ENCODE data around the gene FRMD4A.

FRMD4A gene

DNA sequence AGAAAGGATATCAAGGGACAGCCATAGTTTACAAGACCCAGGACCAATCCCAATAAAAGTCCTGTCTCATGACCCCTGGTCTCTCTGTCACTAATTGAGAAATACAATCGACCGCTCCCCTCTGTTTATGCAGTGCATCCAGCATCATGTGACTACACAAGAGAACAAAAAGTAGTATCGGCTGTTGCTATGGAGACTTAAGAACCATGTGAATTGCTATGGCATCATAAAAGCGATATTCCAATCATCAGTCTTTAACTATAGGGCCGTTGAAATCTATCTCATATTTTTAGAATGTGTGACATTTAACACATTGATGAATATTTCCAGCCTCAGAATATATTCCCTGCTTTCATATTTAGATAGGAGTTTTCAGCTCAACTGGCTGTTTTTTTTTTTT lies 139.3 kb downstream of the FRMD4A start:
- DNase-seq (ENCODE audit: low read depth, low spot score), result no peak

DNA sequence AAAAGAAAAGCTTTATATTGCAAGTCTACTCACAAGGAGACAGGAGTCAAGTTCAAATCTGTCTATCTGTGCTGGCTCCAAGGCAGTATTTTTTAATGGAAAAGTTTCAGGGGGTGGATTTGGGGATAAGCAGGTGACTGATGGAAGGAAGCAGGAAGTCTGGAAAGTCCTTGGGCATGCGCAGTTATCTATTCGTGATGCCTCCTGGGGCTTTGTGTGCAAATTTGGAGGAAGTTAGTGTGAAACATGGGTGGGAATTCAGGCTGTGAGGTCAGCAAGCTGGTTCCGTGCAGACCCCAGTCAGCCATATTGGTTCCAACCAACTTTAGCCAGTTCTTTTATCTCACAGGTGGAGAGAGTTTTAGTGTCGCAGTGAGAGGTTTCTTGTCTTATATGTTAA lies 140.0 kb downstream of the FRMD4A start:
- DNase-seq (ENCODE audit: low read depth, low spot score), result no peak

DNA sequence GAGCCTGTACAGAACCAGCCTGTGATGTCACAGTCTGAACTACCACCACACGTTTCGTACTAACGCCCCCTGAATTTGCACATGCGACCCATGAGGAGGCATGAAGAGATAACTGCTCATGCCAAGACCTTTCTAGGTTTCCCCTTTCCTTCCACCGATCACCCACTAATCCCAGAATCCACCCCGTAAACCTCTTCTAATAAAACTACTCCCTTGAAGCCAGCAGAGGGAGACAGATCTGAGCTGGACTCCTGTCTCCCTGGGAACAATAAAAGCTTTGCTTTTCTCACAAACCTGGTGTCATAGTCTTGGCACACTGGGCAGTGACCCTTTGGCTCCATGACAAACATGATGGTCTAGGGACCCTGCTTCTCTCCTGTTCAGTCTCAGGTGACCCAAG lies 144.5 kb downstream of the FRMD4A start:
- DNase-seq (ENCODE audit: low read depth, low spot score), result no peak

- DNase-seq (ENCODE audit: low read depth, low spot score), result peak; percentile 9
These were observed 145.2 kb downstream of the FRMD4A start for GRCh38 chr10:14185316-14186045.

DNA sequence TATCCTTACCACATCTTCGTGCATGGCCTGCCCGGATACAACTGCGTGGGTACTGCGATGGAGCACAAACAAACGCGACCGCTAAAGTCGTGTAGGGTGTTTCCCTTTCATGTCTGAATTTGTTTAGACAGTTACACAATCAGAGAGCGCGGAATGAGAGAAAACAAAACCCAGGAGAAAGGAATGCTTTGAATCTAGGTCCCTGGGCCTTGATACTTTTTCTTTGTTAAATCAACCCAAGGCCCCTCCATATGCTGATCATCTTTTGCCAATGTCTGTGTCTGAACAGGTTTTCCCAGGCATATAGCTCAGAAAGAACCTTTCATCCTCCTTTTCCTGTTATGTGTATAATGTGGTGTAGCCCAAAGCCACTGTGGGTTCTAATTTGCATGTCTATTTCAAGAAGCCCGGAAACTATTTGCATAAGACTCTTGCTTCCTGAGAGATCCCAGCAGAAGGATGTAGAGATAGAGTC lies 145.8 kb downstream of the FRMD4A start:
- no peak for DNase-seq (ENCODE audit: low read depth, low spot score)

DNA sequence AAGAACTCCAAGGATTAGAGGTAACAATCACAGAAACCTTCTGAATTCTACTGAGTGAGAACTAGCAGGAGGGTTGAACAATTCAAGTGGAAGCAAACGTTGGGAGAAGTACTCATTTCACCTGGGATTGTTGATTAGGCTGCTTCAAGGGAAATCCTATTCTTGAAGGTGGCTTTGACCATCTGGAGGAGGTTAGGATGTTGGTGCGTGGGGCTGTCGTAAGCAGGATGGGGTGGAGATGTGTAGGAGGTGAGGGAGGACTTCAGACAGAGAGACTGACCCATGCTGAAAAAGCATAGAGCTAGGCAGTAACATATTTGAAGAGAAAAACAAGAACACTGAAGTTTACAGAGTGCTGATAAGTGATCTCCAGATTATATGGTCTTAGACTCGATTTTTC lies 147.9 kb downstream of the FRMD4A start:
- DNase-seq (ENCODE audit: low read depth, low spot score), result no peak

DNA sequence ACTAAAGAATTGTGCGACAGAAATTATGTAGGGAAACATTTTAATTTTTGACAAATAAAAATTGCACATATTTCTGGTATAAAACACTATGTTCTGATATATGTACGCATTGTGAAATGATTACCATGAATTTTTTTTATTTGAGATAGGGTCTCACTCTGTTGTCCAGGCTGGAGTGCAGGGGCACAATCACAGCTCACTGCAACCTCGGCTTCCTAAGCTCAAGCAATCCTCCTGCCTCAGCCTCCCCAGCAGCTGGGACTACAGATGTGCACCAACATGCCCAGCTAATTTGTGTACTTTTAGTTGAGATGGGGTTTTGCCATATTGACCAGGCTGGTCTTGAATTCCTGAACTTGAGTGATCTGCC lies 149.2 kb downstream of the FRMD4A start:
- no peak for DNase-seq (ENCODE audit: low read depth, low spot score)

DNA sequence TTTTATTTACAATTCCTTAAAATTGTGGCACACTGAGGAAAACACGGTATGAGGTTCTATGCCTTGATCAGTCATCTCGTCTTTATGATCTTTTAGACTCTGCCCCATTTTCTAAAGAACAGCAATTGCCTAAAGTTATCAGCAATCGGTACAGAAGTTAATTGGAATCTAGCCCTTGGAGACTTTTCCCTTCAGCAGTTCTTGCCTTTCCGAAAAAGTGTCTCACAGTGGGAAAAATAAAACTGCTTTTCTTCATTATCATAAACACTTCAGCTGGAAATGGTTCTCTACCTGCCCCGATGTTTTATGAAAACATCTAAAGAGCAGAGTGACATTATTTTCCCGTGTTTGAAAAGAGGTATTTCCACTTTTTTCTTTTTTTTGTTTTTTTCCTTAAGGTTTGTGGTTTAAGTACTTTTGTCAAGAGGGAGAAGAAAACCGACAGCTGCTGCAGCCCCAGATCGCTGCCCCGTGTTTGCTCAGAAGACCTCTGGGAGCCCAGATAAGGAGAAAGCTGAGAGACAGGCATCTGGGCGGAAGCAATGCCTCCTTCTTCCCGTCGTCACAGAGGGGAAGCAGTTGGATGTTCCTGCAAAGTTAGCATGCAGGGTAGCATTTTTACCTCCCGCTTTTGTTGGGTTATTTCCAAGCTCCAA lies 149.7 kb downstream of the FRMD4A start:
- no peak for DNase-seq (ENCODE audit: low read depth, low spot score)

- no peak for DNase-seq (ENCODE audit: low read depth, low spot score)
These were observed 151.5 kb downstream of the FRMD4A start for GRCh38 chr10:14179251-14179650.

- DNase-seq (ENCODE audit: low read depth, low spot score), result no peak
These were observed 156.8 kb downstream of the FRMD4A start for GRCh38 chr10:14173706-14174594.

DNA sequence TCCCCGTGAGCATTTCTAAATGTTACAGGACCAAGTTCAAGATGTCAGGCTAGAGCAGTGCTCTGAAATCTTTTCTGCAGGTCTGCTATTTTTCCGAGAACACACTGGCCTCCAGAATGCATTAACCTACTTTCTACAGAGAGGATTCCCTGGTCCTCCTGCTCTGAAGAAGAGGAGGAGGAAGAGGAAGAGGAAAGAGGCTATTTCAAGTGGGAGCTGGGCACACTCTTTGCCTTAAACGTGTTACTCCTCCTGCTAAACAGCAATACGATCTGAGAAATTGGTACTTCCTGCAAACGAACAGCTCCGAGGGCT lies 157.4 kb downstream of the FRMD4A start:
- DNase-seq (ENCODE audit: low read depth, low spot score), result no peak

DNA sequence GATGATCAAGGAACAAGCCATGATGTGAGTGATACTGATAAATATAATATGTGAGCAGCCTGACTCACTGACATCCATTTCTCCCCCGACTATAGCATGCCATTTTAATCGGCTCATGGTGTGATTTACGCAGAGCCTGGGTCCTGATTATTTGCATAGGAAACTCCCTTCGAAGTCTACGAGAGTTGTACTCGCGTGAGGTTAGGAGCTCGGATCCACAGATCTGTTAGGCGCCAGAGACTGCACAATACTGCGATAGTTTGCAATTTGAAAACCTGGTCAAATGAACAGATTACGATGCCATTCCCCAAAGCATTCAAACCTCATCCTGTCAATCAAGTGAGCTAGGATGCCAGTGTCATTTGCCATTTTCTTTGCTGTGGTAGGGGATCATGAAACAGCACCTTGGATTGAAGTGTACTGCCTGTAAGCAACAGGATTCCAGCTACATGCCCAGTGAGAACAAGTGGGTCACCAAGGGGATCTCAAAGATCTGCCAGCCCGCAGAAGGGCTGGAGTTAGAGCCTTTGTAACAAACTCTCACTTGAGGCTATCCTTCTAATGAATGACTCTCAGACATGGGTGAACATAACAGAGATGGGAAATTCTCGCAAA lies 158.3 kb downstream of the FRMD4A start:
- DNase-seq (ENCODE audit: low read depth, low spot score), result no peak

DNA sequence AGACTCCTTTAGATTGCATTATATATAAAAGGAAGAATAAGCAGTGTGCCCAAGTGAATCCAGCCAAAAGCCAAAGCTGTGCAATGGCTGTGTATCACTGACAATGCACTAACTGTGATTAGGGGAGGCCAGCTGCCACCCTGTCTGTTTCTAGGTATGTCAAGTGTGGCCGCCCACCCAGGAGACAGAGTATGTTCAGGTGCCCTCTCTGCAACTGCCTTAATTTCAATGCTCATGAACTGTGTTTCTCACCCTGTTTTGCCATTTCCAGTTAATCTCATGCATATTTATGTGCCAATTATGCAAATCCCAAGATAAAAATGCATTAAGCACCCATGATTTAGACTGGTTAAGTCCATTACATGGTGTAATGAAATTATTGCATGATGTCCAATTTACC lies 159.4 kb downstream of the FRMD4A start:
- DNase-seq (ENCODE audit: low read depth, low spot score), result no peak

DNA sequence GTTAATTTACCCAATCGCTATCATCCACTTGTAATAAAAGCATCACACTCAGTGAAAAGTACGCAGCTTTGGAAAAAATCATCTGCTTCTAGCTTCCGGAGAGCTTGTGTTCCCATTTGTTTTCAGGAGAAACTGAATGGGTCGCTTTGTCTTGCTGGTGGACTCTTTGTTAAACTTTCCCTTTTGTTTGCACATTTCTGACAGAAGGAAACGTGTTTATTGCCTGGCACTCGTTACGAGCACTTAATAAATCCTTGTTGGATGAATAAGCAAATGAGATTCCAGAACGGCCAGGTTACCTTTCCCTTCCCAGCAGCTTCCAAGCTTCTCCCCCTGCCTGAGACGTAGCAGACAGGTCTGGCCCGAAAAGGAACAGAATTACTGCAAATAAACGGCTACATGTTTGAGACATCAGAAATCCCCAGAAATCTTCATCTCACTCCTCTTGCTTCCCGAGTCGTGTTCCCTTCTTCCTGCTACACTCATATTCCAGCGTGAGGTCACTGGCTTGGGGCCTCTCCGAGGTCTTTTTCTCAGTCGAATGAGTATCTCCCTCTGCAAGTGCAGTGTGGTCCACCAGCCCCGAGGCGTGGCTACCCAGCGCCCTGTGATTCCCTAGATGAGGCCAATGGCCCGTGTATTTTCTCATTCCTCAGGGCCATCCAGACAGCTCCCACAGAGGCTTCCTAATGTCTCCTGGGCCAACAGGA lies 167.2 kb downstream of the FRMD4A start:
- DNase-seq (ENCODE audit: low read depth, low spot score), result no peak

- no peak for DNase-seq (ENCODE audit: low read depth, low spot score)
These were observed 167.9 kb downstream of the FRMD4A start for GRCh38 chr10:14162629-14163344.

DNA sequence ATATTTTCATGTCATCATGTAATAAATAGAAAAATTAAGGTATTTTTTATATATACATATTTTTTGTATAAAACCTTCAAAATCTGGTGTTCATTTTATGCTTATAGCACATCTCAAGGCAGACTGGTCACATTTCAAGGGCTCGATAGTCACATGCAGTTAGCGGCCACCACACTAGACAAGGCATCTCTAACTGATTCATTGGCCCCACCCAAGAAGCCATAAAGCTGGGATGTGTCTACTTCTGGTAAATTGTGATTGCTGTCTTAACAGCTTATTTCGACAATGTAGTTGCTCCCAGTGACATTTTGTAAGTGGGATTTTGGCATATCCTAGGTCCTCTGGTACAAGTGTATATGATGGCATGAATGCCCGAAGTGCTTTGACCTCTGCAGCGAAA lies 168.7 kb downstream of the FRMD4A start:
- DNase-seq (ENCODE audit: low read depth, low spot score), result no peak

GRCh38 chr10:14160299-14160698 lies 170.4 kb downstream of the FRMD4A start:
- DNase-seq (ENCODE audit: low read depth, low spot score), result no peak

- DNase-seq (ENCODE audit: low read depth, low spot score), result no peak
These were observed 172.1 kb downstream of the FRMD4A start for GRCh38 chr10:14158575-14158974.

GRCh38 chr10:14156104-14156503 lies 174.6 kb downstream of the FRMD4A start:
- DNase-seq (ENCODE audit: low read depth, low spot score), result no peak

GRCh38 chr10:14153570-14154055 lies 177.1 kb downstream of the FRMD4A start:
- no peak for DNase-seq (ENCODE audit: low read depth, low spot score)

- DNase-seq (ENCODE audit: low read depth, low spot score), result no peak
These were observed 179.2 kb downstream of the FRMD4A start for GRCh38 chr10:14151571-14151970.

All from activated CD4-positive, CD25-positive, alpha-beta regulatory T cell treated with anti-CD3 and anti-CD28 coated beads, Interleukin-2, amount 50 U/mL, for 16 hours (primary cell).